ENCODE results near the gene DMTF1.
"Not testable (repeated sequence)": the region's sequence is repeated elsewhere in the genome, so short reads cannot be mapped to it uniquely, and the experiment has no call there.

The DMTF1 gene

DNA sequence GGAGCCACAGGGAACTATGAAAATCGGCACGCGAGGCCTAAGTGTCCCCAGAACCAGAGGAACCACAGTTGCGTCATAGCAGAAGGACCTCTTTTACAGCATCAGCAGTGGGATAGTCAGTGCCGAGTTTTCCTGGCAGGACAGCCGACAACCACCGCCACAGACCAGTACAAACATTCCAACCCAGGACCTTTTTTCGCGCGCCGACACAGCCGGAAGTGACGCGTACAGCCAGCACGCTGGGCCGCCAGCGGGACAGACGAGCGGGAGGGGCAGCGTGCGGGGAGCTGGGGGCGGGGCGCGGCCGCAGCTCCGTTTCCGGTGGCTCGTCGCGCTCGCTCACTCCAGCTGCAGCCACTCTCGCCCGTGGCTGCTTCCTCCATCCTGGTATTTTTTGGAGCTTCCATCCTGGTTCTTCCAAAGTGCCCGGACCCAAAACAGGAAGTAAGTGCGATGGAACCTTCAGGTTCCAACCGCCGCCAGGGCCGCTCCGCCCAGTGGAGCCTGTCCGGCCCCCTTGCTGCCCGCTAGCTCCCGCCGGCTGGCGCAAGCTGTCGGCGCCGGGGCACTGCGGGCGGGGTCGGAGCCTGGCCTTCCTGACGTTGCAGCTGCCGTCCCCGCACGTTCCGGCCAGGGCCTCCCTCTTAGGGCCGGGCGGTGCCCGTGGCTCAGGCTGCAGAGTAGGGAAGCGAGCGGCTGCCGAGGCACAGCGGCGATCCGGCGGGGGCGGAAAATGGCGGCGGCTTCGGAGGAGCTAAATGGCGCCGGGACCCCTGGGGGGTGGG is at the start of gene DMTF1:
Gene DMTF1, plus strand, starts transcription at position 342 of the 785 bp plus-strand sequence. CDS start 12,489 bp downstream, outside the sequence.
- peak; percentile 76 to 97 (median 92) for DNase-seq

GRCh38 chr7:87105401-87105800 is 46.9 kb upstream of the DMTF1 start:
- DNase-seq: no peak

DNA sequence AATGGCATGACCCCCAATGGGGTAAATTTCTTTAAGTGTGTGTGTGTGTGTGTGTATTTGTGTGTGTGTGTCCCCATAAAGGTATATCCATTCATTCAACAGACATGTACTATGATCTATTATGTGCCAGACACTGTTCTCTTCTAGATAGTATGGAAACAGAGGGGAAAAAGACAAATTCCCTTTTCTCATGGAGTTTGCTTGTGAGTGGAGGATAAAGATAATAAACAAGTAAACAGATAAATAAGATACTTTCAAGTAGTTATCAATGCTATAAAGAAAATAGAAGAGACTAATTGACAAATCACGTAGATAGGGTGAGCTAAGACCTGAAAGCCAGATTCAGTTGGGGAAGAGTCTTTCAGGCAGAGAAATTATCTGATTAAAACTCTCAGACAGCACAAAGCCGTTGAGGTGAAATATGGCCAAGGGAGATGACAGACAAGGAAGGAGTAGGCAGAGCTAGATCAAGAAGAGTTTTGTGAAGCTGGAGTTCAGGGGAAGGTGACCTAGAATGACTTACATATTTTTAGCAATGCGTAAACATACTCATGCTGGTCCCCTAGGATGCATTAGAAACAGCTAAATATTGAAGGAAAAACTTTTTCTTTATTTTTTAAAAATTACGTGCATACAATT is 45.2 kb upstream of the DMTF1 start:
- DNase-seq: no peak

DNA sequence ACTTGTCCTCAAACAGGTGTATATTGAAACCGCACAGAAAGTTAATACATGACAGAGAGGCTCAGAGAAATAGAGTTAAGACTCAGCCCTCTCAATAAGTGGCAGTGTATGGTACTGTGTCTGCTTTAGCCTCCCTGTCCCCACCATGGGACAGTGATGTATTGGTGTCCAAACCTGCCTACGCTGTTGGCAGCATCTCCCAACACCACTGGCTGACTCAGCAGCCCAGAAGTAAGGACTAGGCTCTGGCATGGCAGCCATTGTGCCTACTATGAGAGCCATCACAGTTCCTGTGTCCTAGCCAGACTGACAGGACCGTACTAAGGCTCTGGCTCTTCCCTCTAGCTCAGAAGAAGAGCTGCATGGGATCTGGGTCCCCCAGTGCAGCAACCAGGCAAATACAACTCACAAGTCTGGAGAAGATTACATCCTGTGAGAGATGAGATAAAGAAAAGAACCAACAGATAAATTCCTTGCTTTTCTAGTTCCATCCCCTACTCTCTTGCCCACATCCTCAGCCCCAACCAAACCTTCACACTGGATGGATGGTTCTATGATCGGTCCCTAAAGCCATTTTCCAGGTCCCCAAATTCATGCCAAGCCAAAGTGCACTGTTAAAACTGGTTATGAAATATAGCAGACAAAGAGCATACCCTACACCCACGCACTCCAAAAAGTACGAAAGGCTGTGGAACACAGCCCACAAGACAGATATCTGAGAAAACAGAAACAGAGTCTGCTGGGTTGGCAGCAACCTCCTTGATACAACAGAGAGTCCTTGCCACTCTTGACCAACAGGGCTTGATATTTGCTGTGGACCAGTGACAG is 44.1 kb upstream of the DMTF1 start:
- no peak for DNase-seq

- no peak for DNase-seq
Observed at GRCh38 chr7:87110778-87111177, 41.5 kb upstream of the DMTF1 start.

DNA sequence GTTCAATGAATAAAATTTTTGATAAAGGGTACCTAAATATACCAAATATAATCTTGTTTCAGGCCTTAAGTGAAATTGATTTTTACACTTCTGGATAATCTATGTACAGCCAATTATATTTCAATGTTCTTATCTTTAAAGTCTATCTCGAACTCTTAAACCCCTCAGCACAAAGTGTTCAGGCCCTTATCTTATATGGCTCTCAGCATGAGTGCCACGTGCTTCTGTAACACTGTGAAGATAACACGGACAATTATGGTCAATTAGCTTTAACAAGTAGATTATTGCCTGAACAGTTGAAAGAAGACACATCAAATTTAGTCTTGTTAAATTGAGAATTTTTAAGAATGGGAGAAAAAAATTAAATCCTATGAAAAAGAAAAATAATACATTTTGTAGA is 40.4 kb upstream of the DMTF1 start:
- no peak for DNase-seq

DNA sequence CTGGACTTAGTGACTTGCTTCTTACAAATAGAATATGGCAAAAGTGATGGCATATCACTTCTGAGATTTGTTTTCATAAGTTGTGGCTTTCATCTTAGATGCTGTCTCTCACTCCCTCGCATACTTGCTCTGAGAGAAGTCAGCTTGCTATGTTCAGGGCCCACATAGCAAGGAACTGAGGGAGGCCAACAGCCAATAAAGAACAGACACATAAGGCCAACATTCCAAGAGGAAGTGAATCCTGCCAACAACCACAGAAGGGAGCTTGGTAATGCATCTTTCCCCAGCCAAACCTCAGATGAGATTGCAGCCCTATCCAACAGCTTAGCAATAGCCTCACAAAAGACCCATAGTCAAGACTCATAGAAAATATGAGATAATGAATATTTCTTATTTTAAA is 39.2 kb upstream of the DMTF1 start:
- DNase-seq: no peak

DNA sequence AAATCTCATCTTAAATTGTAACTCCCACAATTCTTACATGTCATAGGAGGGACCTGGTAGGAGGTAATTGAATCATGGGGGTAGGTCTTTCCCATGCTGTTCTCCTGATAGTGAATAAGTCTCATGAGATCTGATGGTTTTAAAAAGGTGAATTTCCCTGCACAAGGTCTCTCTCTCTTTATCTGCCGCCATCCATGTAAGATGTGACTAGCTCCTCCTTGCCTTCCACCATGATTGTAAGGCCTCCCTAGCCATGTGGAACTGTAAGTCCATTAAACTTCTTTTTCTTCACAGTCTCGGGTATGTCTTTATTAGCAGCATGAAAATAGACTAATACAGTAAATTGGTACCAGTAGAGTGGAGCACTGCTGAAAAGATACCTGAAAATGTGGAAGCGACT is 38.3 kb upstream of the DMTF1 start:
- not testable (repeated sequence) for DNase-seq

- not testable (repeated sequence) for DNase-seq
Observed at GRCh38 chr7:87115772-87116171, 36.5 kb upstream of the DMTF1 start.

DNA sequence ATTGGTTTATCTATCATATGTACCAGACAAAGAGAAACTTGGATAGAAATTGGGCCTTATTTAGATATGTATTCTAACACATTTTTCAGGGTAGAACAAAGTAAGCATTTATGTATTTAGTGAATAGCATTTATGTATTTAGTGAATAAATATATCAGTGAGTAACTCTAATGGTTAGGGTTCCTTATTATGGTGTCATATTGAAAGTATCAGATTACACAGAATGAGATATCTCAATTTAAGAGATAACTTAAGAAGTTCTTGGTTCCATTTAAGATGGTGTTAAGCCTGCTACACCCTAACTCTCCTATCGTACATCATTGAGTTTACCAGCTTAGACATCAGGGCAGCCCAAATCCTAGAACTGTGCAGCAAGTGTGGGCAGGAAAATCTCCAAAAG is 35.9 kb upstream of the DMTF1 start:
- DNase-seq: no peak

- no peak for DNase-seq
Observed at GRCh38 chr7:87119581-87119980, 32.7 kb upstream of the DMTF1 start.

DNA sequence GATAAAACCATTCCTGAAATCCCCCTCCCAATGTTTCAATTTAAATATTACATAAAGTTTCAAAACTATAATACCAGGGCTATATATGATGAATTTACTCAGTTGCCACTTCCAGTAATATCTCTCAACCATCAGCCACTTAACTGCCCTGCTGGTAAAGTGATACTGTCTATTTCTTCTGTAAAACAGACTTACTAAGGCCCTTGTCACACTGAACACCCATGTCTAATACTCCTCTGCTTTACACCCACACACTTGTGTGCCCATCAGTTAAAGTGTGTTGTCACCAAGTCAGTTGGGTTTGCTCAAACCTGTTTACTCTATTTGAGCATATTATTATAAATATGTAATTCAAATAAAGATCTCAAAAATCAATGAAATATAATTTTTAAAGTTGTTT is 29.1 kb upstream of the DMTF1 start:
- no peak for DNase-seq

DNA sequence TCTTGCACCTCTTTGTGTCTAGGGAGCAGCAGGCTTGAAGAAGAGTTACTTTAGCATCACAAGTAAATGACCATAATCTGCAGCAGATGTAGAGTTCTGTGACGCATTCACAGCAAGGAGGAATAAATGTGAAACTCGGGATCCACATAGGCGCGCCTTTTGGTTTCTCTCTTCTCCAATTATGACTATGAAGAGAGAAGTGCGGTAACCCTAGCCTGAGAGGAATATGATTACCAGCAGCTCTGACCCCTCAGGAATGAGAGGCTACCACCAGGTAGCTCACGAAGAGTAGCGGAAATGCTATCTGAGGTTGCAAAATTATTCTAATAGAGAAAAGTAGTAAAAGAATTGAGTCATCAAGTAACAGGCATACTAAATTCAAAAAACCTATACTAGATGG is 25.2 kb upstream of the DMTF1 start:
- no peak for DNase-seq

DNA sequence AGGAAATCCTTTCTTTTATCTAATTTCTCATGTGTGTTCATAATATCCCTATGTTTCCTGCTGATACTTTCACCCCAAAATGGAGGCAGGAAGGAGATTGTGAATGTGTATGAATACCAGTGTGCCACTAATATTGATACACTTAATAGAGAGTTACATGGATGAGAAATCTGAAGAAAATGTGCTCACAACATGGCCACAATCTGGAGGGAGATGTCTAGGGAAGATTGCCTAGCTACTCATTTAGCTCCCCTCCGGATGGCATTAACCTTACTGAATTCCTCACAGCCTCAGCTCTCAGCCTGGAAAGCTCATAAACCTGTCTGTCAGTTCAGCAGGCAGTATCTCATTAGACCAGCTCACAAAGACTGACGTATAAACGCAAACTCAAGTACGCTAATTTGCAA is 23.4 kb upstream of the DMTF1 start:
- DNase-seq: no peak

DNA sequence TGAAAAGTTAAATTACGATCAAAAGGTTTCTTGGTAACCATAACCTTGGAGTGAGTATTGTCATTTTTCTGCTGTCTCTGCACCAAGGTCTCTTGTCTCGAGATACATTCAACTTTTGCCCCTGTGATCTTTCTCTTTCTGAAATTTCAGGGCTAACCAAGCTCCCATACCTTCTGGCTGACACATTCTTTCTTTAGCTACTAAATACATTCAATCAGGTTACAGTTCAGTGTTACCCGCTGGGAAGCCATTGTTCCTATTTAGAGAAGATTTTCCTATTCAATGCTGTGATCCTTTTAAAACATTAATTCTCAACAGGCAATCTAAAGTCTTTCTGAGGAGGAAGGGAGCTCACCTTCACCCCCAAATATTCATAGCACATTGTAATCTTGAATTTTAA is 22.9 kb upstream of the DMTF1 start:
- DNase-seq: no peak

- DNase-seq: no peak
Observed at GRCh38 chr7:87129848-87130247, 22.4 kb upstream of the DMTF1 start.

- DNase-seq: no peak
Observed at GRCh38 chr7:87131771-87132170, 20.5 kb upstream of the DMTF1 start.

DNA sequence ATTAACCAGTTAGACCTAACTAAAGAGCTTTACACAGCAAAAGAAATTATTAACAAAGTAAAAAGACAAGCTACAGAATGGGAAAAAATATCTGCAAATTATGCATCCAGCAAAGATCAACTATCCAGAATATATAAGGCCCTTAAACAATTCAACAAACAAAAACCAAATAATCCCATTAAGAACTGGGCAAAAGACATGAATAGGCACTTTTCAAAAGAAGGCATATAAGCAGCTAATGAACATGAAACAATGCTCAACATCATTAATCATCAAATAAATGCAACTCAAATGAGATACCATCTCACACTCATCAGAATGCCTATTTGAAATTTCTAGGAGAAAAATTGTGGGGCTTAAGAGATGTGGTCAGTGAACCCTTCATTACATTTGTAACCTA is 15.0 kb upstream of the DMTF1 start:
- no peak for DNase-seq

- no peak for DNase-seq
Observed at GRCh38 chr7:87139514-87139913, 12.7 kb upstream of the DMTF1 start.

DNA sequence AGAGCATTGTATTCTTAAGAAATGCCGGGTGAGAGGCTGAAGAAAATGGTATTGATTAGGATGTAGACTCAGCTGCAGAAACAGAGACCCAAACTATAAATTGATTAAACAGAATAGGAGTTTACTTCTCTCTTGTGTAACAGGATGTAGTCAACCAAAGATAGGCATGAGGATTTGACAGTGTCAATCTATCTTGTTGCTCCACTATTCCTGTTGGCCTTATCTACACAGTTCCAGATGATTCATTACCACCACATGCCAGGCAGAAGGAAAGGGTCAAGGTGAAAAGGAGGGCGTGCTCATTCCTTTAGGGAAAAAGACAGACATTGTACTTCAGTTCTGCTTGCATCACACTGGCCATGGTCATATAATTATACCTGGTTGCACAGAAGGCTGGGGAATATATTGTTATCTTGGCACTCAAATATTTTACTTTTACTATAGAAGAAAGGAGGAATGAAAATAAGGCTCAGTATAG is 11.9 kb upstream of the DMTF1 start:
- no peak for DNase-seq

- no peak for DNase-seq
Observed at GRCh38 chr7:87144173-87144657, 8.0 kb upstream of the DMTF1 start.
